Bronchial epithelial cell (primary cell): ENCODE measurements around the gene FNDC3A. TPM values are rescaled to one million over a fixed set of nuclear protein-coding genes. Genes with fewer than 3 reads are reported as not detected.

Experiments used
- DNase-seq: peaks from one replicate; pipeline ENCODE4 v3.0.0-alpha.2; 2010; ENCODE audit warnings: low read depth
- FAIRE-seq: peaks from 2 replicates; lab custom pipeline; 2011; peaks lifted over from hg19 to GRCh38; lab: Jason Lieb, UNC
- H3K27me3 ChIP-seq: 2 replicates; pipeline ENCODE4 v1.5.1; 2011; ENCODE audit warnings: low read length; ENCODE audit not compliant: control insufficient read depth, insufficient read depth
- H3K36me3 ChIP-seq: 2 replicates; pipeline ENCODE4 v1.5.1; 2011; ENCODE audit warnings: low read length; ENCODE audit not compliant: control insufficient read depth, insufficient read depth
- H3K4me3 ChIP-seq: 2 replicates; pipeline ENCODE4 v1.5.1; 2011; ENCODE audit warnings: mild to moderate bottlenecking, low read depth, low read length, control low read depth
- total RNA-seq: library from RNA; depleted of rRNA; stranded (reverse); fragments of >200 nt; gene quantifications from 2 replicates; pipeline ENCODE4 v1.2.1, GENCODE V29; 2014
- TF ChIP-seq, protein P1 (sequence below): IDR thresholded peaks from 2 replicates; pipeline ENCODE4 v1.5.1; 2011; ENCODE audit warnings: mild to moderate bottlenecking, moderate library complexity, low read length, control low read depth, inconsistent platforms; ENCODE audit not compliant: insufficient read depth, severe bottlenecking

Gene FNDC3A
- total RNA-seq, 1 donor from 2014 or later = 24.0 TPM

GRCh38 chr13:49044836-49045235 is 69.1 kb downstream of the FNDC3A start:
- DNase-seq (no peak), FAIRE-seq (no peak)
- Histone ChIP-seq H3K36me3 (no peaks in the 10 kb centered on the region), H3K4me3 (no peak overlapping the region), H3K27me3 (no peaks in the 10 kb centered on the region)
- TF ChIP-seq, protein P1, sequence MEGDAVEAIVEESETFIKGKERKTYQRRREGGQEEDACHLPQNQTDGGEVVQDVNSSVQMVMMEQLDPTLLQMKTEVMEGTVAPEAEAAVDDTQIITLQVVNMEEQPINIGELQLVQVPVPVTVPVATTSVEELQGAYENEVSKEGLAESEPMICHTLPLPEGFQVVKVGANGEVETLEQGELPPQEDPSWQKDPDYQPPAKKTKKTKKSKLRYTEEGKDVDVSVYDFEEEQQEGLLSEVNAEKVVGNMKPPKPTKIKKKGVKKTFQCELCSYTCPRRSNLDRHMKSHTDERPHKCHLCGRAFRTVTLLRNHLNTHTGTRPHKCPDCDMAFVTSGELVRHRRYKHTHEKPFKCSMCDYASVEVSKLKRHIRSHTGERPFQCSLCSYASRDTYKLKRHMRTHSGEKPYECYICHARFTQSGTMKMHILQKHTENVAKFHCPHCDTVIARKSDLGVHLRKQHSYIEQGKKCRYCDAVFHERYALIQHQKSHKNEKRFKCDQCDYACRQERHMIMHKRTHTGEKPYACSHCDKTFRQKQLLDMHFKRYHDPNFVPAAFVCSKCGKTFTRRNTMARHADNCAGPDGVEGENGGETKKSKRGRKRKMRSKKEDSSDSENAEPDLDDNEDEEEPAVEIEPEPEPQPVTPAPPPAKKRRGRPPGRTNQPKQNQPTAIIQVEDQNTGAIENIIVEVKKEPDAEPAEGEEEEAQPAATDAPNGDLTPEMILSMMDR = no peak

DNA sequence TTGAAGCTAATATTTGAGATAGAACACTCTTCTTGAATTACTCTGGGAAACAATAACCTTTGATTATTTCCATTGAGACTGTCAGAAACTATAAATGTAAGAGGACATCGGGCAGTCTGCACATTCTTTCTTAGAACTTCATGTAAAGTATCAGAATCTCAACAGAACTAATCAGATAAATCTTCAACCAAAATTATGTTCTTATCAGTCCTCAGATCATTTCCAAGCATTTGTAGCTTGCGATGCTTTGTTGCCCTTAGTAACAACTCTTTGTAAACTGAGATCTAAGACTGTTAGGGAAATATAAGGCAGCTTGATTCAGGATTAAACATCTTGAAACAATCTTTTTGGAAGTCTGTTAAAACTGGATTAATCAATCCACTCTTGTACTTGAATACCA is 70.3 kb downstream of the FNDC3A start:
- DNase-seq (no peak), FAIRE-seq (no peak)
- H3K36me3 ChIP-seq = no peaks in the 10 kb centered on the region
- TF ChIP-seq, protein P1 = no peak
- no peaks in the 10 kb centered on the region for H3K27me3 ChIP-seq
- H3K4me3 ChIP-seq = no peak overlapping the region

GRCh38 chr13:49046519-49046918 is 70.8 kb downstream of the FNDC3A start:
- Histone ChIP-seq H3K27me3 (no peaks in the 10 kb centered on the region), H3K36me3 (no peaks in the 10 kb centered on the region), H3K4me3 (no peak overlapping the region)
- TF ChIP-seq, protein P1 = no peak
- FAIRE-seq = no peak
- no peak for DNase-seq

DNA sequence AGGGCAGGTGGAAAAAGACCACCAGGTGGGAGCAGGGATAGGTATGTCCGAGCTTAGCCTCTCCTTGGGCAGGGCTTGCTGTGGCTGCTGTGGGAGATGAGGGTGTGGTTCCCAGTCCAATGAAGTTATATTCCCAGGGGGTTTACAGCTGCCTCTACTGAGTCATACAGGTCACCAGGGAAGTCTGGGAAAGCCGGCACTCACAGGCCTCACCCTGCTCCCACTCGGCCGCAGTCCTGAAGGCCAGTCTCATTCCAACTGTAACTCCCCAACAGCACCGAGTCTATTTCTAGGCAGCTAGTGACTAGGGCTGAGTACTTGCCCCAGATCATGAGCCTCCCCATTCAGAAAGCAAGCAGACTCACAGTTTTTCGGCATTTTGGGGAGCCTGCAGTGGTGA is 77.1 kb downstream of the FNDC3A start:
- TF ChIP-seq, protein P1 = no peak
- Histone ChIP-seq H3K27me3 (no peaks in the 10 kb centered on the region), H3K36me3 (no peaks in the 10 kb centered on the region), H3K4me3 (no peak overlapping the region)
- DNase-seq (no peak), FAIRE-seq (no peak)

GRCh38 chr13:49053215-49053614 is 77.5 kb downstream of the FNDC3A start:
- Histone ChIP-seq H3K27me3 (no peaks in the 10 kb centered on the region), H3K36me3 (no peaks in the 10 kb centered on the region), H3K4me3 (no peak overlapping the region)
- no peak for FAIRE-seq
- DNase-seq = peak; percentile 39
- TF ChIP-seq, protein P1 = no peak

DNA sequence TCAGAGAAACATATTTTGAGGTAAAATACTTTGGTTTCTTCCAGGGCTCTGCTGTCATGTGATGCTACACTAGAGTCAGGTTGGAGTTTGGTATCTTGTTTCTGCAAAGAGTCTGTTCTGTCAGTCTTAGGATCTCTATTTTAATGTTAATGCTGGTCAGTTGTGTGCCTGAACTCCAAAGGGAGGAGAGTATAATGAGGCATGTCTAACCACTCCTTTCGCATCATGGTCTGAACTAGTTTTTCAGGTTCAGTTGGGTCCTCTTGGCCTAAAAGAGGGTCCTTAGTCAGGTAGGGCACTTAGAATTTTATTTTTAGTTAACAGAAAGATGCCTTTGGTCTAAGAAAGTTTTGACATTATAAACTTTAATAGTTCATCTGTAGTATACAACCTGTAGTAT is 78.2 kb downstream of the FNDC3A start:
- TF ChIP-seq, protein P1 = no peak
- no peaks in the 10 kb centered on the region for H3K27me3 ChIP-seq
- no peak overlapping the region for H3K4me3 ChIP-seq
- FAIRE-seq (no peak), DNase-seq (no peak)
- H3K36me3 ChIP-seq = no peaks in the 10 kb centered on the region
